ENCODE results near the gene SPINK8.
"Not testable (repeated sequence)": the region's sequence is repeated elsewhere in the genome, so short reads cannot be mapped to it uniquely, and the experiment has no call there.

SPINK8 gene

DNA sequence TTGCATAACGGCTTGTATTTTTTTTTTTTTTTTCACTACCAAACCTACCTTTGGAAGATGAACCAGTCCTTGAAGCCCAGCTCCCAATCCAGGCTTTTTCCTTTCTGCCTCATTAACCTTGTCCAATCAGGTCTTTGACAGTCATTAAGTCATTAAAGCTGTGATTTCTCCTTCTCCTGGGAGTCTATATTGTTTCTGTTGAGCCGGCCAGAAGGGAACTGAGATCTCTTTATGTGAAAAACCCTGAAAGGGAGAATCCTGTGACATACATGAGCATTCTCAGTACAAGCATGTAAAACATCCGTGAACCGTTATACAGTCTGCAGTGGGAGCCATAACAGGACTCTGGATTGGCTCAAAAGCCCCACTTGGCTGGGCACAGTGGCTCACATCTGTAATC, 52.6 kb downstream of the SPINK8 start:
- DNase-seq (ENCODE audit: low read depth in 4 of 4, low spot score in 1 of 4): no peak

DNA sequence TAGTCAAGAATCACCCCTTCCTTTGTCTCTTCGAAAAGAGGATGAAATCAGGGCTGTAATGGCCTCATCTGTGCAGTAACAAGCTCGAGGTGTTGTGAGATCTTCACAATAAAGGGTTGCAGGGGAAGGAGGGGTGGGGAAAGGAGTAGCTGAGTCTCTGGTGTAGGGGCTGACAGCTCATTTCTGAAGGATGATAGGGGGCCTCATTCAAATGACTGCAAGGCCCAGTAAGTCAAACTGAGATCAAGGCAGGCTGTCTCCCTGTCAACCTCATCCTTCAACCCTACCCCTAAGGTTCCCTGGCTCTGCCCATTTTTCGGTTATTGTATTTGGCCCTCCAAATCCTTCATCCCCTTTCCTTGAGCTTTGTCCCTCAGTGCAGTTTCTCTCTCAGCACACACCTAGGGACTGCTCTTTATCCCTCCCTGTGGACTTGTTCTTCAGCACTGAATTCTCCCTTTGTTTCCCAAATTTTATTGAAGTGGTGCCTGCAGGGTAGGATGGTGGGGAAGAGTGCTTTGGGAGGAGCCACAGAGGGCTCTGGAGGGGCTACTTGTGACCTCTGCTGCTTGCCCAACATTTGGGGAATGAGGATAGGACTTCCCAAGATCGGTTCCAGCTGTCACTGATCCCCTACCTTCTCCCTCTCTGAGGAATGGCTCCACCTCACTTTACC, 54.4 kb downstream of the SPINK8 start:
- no peak for DNase-seq (ENCODE audit: low read depth in 4 of 4, low spot score in 1 of 4)

DNA sequence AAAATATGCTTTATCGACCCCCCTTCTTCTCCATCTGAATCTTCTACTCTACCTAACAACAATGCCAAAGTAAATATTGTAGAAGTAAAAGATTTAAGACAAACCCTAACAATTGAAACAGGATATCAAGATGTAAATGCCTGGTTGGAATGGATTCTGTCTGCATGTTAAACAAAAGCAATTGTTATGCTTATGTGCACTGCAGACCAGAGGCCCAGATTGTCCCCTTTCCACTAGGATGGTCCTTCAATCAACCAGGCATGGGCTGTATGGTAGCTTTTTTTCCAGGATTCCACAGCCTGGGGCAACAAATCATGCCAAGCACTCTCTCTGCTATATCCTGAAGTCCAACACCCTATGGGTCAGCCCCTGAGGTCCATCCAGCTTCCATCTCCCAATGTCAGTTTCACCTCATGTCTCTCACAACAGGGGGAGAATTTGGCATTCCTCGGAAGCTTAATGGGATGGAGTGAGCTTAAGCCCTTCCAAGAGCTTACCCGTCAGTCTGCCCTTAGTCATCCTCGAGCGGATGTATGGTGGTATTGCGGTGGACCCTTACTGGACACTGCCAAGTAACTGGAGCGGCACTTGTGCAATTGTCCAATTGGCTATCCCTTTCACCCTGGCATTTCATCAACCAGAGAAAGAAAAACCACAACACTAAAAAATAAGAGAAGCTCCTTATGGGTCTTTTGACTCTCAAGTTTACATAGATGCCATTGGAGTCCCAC, 56.4 kb downstream of the SPINK8 start:
- DNase-seq (ENCODE audit: low read depth in 4 of 4, low spot score in 1 of 4): no peak

DNA sequence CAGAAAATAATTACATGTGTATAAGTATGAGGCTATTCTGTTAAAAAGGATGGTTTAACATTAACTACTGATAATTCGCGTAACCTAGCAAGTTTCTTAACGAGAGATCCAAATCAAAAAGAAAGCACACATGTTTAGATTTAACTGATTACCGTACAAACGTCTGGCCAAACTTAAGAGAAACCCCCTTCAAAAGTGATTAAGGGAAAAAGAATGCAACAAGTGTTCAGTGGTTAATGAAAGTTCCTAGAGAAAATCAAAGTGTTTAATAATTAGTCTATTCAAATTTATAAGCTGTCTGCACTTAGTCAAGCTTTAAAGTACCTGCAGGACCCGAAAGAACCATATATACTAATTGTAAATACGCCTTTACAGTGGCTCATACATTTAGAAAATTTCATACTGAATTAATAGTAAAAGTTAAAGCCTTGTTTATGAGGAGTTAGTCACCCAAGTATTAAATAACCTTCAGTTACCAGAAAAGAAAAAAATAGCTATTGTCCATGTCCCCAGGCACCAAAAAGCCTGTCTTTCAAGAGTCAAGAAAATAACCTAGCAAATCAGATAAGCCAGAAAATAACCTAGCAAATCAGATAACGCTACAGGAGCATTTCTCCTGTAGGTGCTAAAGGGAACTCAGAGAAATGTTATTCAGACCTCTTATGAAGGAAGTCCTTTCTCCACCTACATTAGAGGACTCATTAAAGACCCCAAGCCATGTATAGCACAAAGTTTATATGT, 58.0 kb downstream of the SPINK8 start:
- no peak for DNase-seq (ENCODE audit: low read depth in 4 of 4, low spot score in 1 of 4)

DNA sequence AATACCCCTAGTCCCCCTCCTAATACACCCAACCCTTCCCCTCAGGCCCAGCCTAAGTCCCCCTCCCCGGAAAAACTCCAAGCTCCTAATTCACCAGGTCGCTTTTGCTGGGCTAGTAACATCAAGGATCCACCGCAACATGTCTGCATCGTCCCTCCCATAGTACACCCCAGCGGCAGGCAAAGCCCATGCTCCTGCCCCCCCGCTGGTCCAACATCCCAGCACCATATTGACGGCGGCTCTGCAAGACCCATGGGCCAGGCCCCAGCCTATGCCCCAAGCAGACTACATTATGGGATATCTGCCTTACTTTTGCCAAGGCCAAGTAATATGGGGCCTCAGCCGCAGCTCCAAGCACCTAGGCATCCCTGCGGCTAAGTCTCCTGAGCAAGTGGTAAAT, 59.0 kb downstream of the SPINK8 start:
- no peak for DNase-seq (ENCODE audit: low read depth in 4 of 4, low spot score in 1 of 4)

DNA sequence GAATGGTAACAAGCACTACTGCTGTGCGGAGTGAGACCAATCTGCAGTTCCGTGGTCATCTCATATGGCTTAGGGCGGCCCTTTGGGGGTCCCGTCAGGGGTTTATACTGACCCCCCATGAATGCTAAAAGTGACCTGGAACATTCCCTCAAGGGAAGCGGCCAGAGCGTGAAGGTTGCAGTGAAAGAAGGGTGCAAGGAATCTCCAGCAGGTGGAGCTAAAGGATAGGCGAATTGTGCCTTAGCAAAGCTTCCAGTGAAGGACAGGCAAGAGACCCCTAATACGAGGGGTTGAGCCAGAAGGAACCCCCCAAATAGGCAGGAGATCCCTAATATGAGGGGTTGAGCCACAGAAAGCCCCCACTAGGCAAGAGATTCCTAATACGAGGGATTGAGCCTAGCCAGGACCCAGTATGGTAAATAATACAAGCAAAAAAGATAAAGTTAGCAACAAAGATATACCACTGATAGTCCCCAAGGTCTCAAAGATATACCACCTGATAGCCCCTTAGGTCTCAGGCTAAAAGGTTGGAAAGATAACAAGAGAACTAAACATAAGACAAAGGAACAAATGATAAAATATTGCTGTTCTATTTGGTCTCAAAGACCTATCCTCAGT, 59.8 kb downstream of the SPINK8 start:
- DNase-seq (ENCODE audit: low read depth in 4 of 4, low spot score in 1 of 4): peak; percentile 15 to 33 (median 25)

DNA sequence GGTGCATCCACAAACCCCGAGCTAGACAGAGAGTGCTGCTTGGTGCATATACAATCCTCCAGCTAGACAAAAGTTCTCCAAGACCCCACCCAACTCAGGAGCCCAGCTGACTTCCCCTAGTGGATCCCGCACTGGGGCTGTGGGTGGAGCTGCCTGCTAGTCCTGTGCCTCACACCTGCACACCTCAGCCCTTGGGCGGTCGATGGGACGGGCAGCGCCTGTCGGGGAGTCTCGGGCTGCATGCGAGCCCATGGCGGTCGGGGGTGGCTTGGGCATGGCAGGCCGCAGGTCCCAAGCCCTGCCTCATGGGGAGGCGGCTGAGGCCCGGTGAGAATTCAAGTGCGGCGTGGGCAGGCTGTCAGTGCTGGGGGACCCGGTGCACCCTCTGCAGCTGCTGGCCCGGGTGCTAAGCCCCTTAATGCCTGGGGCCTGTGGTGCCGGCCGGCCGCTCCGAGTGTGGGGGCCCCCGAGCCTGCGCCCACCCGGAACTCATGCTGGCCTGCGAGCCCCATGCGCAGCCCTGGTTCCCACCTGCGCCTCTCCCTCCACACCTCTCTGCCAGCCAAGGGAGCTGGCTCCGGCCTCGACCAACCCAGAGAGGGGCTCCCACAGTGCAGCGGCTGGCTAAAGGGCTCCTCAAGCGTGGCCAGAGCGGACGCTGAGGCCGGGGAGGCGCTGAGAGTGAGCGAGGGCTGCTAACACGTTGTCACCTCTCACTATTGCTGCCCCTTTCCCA, 61.5 kb downstream of the SPINK8 start:
- DNase-seq (ENCODE audit: low read depth in 4 of 4, low spot score in 1 of 4): no peak

DNA sequence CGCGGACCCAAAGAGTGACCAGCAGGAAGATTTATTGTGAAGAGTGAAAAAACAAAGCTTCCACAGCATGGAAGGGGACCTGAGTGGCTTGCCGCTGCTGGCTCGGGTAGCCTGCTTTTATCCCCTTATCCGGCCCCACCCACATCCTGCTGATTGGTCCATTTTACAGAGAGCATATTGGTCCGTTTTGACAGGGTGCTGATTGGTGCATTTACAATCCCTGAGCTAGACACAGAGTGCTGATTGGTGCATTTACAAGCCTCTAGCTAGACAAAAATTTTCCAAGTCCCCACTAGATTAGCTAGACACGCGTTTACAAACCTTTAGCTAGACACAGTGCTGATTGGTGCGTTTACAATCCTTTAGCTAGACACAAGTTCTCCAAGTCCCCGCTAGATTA, 62.2 kb downstream of the SPINK8 start:
- not testable (repeated sequence) for DNase-seq (ENCODE audit: low read depth in 4 of 4, low spot score in 1 of 4)

DNA sequence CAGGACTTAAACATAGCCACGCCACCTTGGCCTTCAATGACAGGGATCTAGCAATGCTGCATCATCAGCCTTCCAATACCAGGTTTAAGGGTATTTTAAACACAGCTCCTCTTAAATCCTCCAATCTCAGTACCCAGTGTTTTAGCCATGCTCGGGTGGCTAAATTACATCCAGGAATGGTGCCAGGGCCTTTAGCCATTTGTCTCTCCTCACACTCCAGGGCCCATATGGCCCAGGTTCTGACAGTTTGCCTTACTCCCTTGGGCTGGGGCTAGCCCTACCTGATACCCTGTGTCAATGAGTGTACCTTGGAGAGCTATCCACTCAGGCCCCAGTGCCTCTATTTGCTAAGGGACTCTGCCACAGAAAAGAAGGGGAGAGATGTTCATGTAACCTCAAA, 63.2 kb downstream of the SPINK8 start:
- DNase-seq (ENCODE audit: low read depth in 4 of 4, low spot score in 1 of 4): no peak

DNA sequence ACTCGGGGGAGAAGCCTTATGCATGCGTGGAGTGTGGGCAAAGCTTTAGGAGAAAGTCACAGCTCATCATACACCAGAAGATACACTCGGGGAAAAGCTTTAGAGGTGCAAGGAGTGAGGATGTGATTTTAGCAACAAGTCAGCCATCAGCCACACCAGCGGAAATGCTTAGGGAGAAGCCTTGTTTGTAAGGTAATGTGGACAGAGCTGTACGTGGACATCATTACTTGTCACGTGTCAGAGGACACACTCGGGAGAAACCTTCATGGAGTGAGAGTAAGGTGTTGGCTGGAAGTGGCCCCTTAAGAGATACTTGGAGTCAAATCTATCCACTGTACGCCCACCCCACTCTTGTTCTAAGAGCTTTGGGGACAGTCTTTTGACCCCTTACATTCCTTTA, 63.9 kb downstream of the SPINK8 start:
- no peak for DNase-seq (ENCODE audit: low read depth in 4 of 4, low spot score in 1 of 4)

DNA sequence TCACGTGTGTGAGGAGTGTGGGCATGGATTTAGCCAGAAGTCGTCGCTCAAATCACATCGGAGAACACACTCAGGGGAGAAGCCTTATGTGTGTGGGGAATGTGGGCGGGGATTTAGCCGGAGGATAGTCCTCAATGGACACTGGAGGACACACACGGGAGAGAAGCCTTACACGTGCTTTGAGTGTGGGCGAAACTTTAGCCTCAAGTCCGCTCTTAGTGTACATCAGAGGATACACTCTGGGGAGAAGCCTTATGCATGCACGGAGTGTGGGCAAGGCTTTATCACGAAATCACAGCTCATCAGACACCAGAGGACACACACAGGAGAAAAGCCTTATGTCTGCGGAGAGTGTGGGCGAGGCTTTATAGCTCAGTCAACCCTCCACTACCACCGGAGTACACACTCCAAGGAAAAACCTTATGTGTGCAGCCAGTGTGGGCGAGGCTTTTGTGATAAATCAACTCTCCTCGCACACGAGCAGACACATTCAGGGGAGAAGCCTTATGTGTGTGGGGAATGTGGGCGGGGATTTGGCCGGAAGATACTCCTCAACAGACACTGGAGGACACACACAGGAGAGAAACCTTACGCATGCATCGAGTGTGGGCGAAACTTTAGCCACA, 64.4 kb downstream of the SPINK8 start:
- DNase-seq (ENCODE audit: low read depth in 4 of 4, low spot score in 1 of 4): peak; percentile 10 to 56 (median 25)

DNA sequence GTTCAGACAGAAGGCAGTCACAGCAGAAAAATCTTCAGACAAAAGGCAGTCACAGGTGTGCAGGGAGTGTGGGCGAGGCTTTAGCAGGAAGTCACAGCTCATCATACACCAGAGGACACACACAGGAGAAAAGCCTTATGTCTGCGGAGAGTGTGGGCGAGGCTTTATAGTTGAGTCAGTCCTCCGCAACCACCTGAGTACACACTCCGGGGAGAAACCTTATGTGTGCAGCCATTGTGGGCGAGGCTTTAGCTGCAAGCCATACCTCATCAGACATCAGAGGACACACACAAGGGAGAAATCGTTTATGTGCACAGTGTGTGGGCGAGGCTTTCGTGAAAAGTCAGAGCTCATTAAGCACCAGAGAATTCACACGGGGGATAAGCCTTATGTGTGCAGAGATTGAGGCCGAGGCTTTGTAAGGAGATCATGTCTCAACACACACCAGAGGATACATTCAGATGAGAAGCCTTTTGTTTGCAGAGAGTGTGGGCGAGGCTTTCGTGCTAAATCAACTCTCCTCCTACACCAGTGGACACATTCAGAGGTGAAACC, 65.0 kb downstream of the SPINK8 start:
- peak; percentile 54 to 85 (median 72) for DNase-seq (ENCODE audit: low read depth in 4 of 4, low spot score in 1 of 4)

DNA sequence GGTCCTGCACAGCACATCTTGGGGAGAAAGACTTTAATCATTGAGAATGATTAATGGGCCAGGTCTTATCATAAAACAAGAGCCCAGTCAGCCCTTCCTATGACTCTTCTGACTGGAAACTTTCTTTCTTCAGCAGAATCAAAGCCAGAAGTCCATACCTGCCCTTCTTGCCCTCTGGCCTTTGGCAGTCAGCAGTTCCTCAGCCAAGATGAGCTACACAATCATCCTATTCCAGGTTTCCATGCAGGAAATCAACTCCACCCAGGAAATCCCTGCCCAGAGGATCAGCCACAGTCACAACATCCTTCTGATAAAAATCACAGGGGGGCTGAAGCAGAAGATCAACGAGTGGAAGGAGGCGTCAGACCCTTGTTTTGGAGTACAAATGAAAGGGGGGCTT, 65.7 kb downstream of the SPINK8 start:
- DNase-seq (ENCODE audit: low read depth in 4 of 4, low spot score in 1 of 4): no peak

DNA sequence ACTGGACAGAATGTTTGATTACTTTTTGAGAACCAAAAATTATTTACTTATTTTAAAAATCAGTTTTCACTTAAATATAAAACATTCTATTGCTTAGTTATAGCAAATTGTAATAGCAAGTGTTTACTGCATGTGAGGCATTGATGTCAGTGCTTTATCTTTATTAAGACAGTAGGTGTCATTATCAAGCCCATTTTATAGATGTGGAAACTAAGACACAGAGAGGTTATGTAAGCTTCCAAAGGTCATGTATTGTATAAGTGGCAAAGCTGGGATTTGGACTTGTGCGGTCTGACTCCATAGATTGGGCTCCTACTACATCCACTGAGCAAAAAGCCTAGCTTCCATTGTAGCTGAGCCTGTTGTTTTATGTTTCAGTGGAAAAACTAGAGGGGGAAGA, 74.9 kb downstream of the SPINK8 start:
- no peak for DNase-seq (ENCODE audit: low read depth in 4 of 4, low spot score in 1 of 4)
